NCI-H345 (cell line): ENCODE measurements around the gene EXD3.
"Not testable (repeated sequence)": the region's sequence is repeated elsewhere in the genome, so short reads cannot be mapped to it uniquely, and the experiment has no call there.

Experiments used
- DNase-seq: peaks from one replicate; lab custom pipeline; 2025; lab: John Stamatoyannopoulos, UW

The EXD3 gene

GRCh38 chr9:137272241-137273094 lies 150.5 kb downstream of the EXD3 start:
- DNase-seq: peak; percentile 56

GRCh38 chr9:137271696-137272076 lies 151.3 kb downstream of the EXD3 start:
- no peak for DNase-seq

- DNase-seq: no peak
Observed at GRCh38 chr9:137270929-137271695, 151.8 kb downstream of the EXD3 start.

GRCh38 chr9:137269231-137269772 lies 153.7 kb downstream of the EXD3 start:
- no peak for DNase-seq

GRCh38 chr9:137268538-137269201 lies 154.3 kb downstream of the EXD3 start:
- no peak for DNase-seq

GRCh38 chr9:137267933-137268355 lies 155.0 kb downstream of the EXD3 start:
- no peak for DNase-seq

- no peak for DNase-seq
Observed at GRCh38 chr9:137266585-137267453, 156.1 kb downstream of the EXD3 start.

GRCh38 chr9:137266162-137266527 lies 156.8 kb downstream of the EXD3 start:
- no peak for DNase-seq

GRCh38 chr9:137265496-137266161 lies 157.3 kb downstream of the EXD3 start:
- DNase-seq: no peak

- no peak for DNase-seq
Observed at GRCh38 chr9:137264067-137264466, 158.9 kb downstream of the EXD3 start.

GRCh38 chr9:137263506-137263905 lies 159.5 kb downstream of the EXD3 start:
- DNase-seq: no peak

GRCh38 chr9:137262909-137263285 lies 160.1 kb downstream of the EXD3 start:
- DNase-seq: no peak

- not testable (repeated sequence) for DNase-seq
Observed at GRCh38 chr9:137262173-137262908, 160.6 kb downstream of the EXD3 start.
